ENCODE data around the gene CARNS1. TPM values are rescaled to one million over a fixed set of nuclear protein-coding genes. Genes with fewer than 3 reads are reported as not detected.

CARNS1 gene
- total RNA-seq, 1 experiment from 2014 or later, result not detected

GRCh38 chr11:67376063-67376820 is 39.2 kb upstream of the CARNS1 start:
- no peak for DNase-seq (ENCODE audit: low spot score)

- DNase-seq (ENCODE audit: low spot score), result no peak
Observed at GRCh38 chr11:67376873-67377808, 38.3 kb upstream of the CARNS1 start.

GRCh38 chr11:67378544-67378943 is 36.9 kb upstream of the CARNS1 start:
- no peak for DNase-seq (ENCODE audit: low spot score)

- peak; percentile 81 for DNase-seq (ENCODE audit: low spot score)
Observed at GRCh38 chr11:67379061-67380058, 36.1 kb upstream of the CARNS1 start.

GRCh38 chr11:67381244-67381972 is 34.1 kb upstream of the CARNS1 start:
- DNase-seq (ENCODE audit: low spot score), result no peak

- DNase-seq (ENCODE audit: low spot score), result peak; percentile 72
Observed at GRCh38 chr11:67382276-67383136, 33.0 kb upstream of the CARNS1 start.

GRCh38 chr11:67384851-67385366 is 30.6 kb upstream of the CARNS1 start:
- peak; percentile 74 for DNase-seq (ENCODE audit: low spot score)

GRCh38 chr11:67387069-67387468 is 28.4 kb upstream of the CARNS1 start:
- no peak for DNase-seq (ENCODE audit: low spot score)

- DNase-seq (ENCODE audit: low spot score), result no peak
Observed at GRCh38 chr11:67387518-67387917, 28.0 kb upstream of the CARNS1 start.

- no peak for DNase-seq (ENCODE audit: low spot score)
Observed at GRCh38 chr11:67389477-67389876, 26.0 kb upstream of the CARNS1 start.

GRCh38 chr11:67390947-67391303 is 24.6 kb upstream of the CARNS1 start:
- DNase-seq (ENCODE audit: low spot score), result no peak

- peak; percentile 80 for DNase-seq (ENCODE audit: low spot score)
Observed at GRCh38 chr11:67391304-67392182, 23.9 kb upstream of the CARNS1 start, which contains the start of gene RAD9A. RAD9A (plus strand) TSS chr11:67391986; CDS start chr11:67392045, 59 bp downstream.

GRCh38 chr11:67392183-67392715 is 23.2 kb upstream of the CARNS1 start:
- DNase-seq (ENCODE audit: low spot score), result no peak

GRCh38 chr11:67393437-67393836 is 22.0 kb upstream of the CARNS1 start:
- DNase-seq (ENCODE audit: low spot score), result no peak

- no peak for DNase-seq (ENCODE audit: low spot score)
Observed at GRCh38 chr11:67393990-67394389, 21.5 kb upstream of the CARNS1 start.

GRCh38 chr11:67395555-67396258 is 19.8 kb upstream of the CARNS1 start:
- no peak for DNase-seq (ENCODE audit: low spot score)

GRCh38 chr11:67396259-67396581 is 19.3 kb upstream of the CARNS1 start:
- no peak for DNase-seq (ENCODE audit: low spot score)
